Cerebellar nuclear complex (tissue), 1 donor: ENCODE results near the gene LIN52.

Source experiments
- DNase-seq, 2 experiments: peaks; one replicate each; lab custom pipeline; 2025; lab: John Stamatoyannopoulos, UW

Gene LIN52

GRCh38 chr14:74194506-74195274 is 109.9 kb downstream of the LIN52 start:
- DNase-seq, result no peak

GRCh38 chr14:74195623-74196022 is 110.9 kb downstream of the LIN52 start:
- no peak for DNase-seq

GRCh38 chr14:74198441-74199234 is 113.9 kb downstream of the LIN52 start:
- DNase-seq, result no peak

DNA sequence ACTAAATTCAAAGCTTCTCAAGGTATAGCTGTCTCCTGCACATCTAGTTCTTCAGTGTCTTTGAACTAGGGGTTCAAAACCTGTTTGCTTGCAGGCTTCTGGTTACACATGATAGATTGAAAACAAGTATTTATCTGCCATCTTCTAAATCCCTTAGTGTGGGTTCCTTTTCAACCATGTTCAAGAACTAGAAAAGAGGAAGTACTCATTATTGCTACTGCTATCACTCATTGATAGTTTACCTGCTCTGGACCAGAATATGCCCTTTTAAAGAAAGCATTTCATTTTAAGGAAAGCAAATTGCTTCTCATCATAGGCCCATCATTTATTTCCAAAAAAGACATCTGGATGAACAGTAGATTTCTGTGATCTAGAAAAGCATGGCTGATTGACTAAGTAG is 117.4 kb downstream of the LIN52 start:
- no peak for DNase-seq

DNA sequence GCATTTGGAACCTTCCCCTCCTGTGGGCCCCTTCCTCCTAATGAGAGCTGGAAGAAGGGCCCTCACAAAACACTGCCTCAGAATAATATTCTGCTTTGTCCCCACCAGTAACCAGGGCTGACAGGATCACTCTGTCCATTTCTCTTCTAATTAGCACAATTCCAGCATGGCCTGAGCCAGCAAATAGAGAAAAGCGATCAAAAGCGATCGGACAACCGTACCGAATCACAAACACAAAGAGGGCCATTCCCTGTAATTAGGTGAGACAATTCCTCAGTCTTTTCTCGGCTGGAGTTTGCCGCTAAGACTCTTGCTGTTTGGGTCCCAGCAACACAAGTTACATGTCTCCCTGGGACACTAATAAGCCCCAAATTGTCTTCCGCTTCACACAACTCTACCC is 118.9 kb downstream of the LIN52 start:
- no peak for DNase-seq

DNA sequence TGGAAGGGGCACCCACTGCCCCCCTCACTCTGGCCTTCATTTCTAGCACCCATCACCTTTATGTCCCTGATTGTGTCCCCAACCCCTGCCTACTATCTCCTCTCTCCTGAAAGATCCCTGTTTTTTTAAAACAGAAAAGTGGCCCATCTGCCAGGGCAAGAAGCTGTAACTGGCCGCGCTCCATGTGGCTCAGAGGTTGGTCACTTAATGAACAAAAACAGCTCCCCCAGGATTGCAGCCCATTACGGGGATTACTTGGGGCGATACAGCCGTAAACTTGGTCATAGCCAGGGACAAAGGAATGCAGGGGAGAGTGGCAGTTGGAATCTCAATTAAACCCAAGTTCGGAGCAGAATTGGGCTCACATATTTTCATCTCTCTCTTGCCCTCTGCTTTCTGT is 119.7 kb downstream of the LIN52 start:
- DNase-seq, result no peak

- no peak for DNase-seq
Measured at GRCh38 chr14:74205882-74206281, 121.1 kb downstream of the LIN52 start.

DNA sequence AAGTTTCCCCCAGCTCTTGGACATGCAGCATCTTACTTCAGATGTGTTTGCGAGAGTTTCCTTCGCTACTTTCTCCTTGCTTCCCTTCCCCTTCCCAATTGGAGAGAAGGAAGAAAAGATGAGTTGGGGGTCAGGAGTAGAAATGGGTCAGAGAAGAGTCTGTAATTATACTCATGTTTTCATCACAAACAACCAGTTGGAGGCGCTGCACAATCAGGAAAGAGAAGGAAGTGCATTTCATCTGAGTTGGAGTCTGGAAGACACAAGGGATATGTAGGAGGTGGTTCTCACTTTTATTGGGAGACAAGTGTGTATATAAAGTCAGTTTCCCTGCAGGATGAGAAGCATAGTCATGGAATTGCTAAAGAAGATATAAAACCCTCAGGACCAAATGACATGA is 123.2 kb downstream of the LIN52 start:
- no peak for DNase-seq

GRCh38 chr14:74208642-74209041 is 123.9 kb downstream of the LIN52 start:
- no peak for DNase-seq

DNA sequence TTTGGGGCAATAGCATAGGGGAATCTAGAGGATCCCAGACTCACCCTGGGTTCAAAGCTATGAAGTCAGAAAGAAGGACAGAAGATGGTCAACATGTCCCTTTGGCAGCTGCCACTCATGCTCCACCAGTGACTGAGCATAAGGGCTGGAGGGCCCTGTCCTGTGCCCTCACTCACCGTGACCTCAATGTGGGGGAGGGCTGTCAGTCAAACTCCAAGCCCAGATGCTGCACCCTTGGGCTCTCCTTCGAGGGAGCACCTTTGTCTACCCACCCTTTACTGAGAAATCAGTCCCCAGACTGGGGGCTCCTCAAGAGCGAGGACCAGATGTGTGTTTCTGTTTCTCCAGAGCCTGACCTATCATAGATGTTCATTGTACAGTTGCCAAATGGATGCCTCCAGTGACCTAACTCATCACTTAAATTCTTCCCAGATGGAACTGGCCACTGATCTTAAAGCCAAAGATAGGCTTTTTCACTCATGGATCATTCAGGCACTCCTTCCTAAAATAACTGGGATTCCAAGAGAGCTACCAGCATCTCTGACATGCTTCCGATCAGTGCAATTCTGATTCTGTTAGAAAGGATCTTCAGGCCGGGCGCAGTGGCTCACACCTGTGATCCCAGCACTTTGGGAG is 127.3 kb downstream of the LIN52 start:
- DNase-seq, result no peak

GRCh38 chr14:74213907-74214803 is 129.4 kb downstream of the LIN52 start:
- DNase-seq, result no peak

DNA sequence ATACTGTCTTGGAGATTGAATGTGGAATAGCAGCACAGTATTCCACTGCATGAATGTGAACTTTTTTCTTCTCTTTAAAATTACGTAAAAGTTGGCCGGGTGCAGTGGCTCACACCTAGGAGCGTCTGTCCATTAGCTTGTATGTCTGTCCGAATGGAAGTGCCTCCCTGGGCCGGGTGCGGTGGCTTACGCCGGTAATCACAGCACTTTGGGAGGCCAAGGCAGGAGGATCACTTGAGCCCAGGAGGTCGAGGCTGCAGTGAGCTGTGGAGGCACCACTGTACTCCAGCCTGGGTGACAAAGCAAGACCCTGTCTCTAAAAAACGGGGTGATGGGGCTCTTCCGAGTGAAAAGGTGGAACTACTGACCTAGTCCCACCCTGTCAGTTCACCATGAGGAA is 131.9 kb downstream of the LIN52 start:
- DNase-seq, result no peak

DNA sequence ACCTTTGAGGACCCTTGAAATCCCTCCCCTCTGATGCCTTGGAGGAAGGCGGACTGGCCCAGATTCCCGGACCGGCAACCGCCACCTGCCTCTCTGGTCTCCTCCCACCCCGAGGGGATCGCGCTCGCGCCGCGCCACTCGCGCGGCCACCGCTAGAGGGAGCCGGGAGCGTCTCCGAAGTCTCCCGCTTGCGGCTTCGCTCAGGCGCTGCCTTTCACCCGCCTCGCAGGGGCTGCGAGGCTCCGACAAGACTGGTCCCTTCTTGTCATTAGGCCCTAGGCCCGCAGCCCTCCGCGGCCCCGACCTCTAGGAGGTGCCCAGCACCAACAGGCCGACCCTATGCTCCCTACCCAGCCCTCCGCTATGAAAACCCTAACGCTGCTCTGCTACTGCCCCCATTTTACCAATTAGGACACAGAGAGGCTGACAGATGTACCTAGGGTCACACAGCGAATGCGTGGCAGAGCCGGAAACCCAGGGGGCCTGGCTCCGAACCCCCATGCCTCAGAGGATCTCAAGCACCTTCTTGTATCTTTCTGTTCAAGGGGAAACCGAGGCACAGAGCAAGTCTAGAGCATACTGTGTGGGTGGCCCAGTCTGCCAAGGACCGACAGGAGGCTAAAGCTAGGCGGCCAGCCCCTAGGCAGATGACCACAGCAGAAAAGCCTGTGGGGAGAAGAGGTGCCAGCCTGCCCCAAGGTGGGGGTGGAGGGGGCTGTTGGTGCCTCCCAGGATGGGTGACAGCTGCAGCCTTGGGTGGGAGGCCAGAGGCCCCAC is 133.1 kb downstream of the LIN52 start:
- no peak for DNase-seq

DNA sequence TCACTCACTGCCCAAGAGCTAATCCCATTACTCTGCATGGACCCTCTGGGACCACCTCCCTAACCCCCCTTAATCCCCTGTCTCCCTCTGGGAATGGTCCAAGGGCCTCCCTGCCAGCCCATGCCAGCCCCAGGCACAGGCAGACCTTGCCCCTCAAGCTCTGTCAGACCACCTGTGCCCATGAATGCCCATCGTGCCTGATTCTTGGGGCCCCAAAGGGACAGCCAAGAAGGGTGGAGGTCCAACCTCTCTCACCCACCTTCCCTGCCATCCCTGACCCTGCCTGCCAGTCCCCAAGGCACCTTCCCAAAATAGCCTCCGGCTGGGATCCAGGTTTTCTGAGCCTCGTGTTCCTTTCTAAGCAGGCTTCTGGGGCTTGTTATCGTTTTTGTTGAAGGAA is 133.7 kb downstream of the LIN52 start:
- DNase-seq, result no peak

DNA sequence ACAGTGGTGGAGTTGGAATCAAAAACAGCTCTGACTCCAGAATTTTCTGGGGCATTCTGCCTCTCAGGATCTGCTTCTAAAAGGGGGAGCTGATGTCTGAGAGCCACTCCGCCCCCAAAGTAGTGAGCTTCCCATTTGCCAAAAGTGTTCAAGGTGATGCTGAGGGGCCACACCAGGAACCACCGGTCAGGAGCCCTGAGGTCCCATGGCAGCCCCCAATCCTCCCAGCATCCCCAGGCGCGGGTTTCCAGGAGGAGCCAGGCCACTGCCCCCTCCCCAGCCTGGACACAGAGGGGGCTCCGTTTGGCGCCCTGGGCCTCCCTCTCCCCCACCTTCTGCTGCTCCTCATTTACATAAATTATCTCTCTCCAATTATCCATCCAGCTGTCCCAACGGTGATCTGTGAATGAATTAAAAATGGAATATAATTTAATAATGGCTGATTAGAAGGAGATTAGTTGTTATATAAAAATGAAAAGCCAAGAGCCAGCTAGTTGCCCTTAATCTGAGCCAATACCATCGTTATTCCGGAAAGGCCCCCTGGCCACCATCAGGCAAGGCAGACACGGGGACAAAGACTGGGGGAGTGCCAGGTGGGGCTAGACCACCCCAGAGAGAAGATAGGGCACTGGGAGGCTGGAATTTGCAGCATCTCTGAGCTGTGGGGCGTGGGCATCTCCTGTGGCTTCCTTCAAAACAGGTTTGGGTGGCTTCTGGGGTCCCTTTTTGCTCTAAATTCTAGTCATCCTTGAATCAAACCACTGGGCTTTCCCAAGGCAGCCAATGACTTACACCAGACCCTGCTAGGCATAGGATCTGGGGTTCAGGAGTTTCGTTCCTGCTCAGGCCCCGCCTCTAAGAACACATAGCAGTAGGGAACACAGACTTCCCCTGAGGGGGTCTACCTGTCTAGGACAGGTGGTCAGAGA is 134.8 kb downstream of the LIN52 start:
- no peak for DNase-seq

DNA sequence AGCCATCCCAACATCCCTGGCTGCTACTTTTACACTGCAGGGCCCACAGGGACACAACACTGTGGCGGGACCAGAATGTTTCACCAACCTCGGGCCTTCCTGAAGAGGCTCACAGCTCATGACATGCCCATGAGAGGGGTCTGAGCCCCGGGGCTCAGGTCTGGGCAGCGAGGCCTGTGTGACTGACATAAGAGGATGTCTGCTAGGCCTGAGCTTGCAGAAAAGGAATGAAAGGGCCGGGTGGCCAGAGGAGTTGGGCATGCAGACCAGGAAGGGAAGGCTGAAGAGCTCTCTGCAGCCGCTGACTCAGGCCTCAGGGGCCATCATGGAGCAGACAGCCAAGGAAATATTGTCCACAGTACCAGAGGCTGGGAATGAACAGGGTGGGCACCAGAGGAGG is 136.2 kb downstream of the LIN52 start:
- DNase-seq, result no peak

GRCh38 chr14:74221741-74222140 is 137.0 kb downstream of the LIN52 start:
- DNase-seq, result no peak

- DNase-seq, result no peak
Measured at GRCh38 chr14:74223016-74223415, 138.3 kb downstream of the LIN52 start.

DNA sequence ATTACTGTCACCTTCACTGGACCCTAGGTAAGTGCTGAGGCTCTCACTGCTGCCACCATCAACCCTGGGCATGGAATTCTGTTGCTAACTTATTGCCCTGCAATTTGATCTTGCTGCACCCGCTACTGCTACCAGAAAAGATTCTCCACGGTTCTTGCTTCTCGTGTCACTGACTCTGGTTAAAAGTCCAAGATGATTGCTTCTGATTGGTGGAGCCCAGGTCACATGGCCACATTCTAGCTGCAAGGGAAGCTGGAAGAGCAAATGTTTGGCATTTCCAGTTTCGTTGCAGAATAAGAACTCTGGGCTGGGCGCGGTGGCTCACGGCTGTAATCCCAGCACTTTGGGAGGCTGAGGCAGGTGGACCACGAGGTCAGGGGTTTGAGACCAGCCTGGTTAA is 147.0 kb downstream of the LIN52 start:
- DNase-seq, result no peak

DNA sequence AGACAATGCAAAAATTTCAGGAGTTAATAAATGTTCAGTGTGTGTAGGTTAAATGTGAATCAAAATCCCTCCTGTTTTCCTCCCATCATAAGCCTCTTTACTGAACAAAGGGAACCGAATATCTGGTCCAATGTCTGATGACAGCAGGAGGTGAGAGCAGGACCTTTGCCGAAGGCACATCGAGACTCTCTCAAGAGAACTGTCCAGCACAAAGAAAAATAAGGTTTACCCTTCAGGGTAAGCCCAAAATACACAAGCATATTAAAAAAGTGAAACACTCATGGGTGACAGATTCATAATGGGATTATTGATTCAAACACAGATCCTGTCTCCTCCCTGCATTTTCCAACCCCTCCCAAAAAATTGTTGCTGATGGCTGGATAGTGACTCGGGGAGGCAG is 150.3 kb downstream of the LIN52 start:
- no peak for DNase-seq
